SK-N-SH treated with all-trans-retinoic acid at 6 μM for 48 hours (cell line): ENCODE measurements around the gene XPO4.
"Not testable (repeated sequence)": the region's sequence is repeated elsewhere in the genome, so short reads cannot be mapped to it uniquely, and the experiment has no call there.

Experiments used
- ATAC-seq: fragments of 200-7000 bp; cut with Tn5 transposase; 3 replicates; pipeline ENCODE4 v1.9.1; 2020; ENCODE audit warnings: mild to moderate bottlenecking, moderate library complexity
- ARNTL ChIP-seq: fragments of 450-650 bp; formaldehyde crosslinking; IDR thresholded peaks from 2 replicates; pipeline ENCODE4 v1.5.0; 2020; ENCODE audit warnings: low read depth, mild to moderate bottlenecking, moderate library complexity, borderline replicate concordance
- BACH2 ChIP-seq: fragments of 250-450 bp; sonication (Bioruptor Pico); IDR thresholded peaks from 2 replicates; pipeline ENCODE4 v1.9.0; 2021; ENCODE audit warnings: mild to moderate bottlenecking, borderline replicate concordance
- CREB5 ChIP-seq: fragments of 250-450 bp; sonication (Bioruptor Pico); IDR thresholded peaks from 2 replicates; pipeline ENCODE4 v1.5.1; 2020; ENCODE audit warnings: low read depth, mild to moderate bottlenecking, moderate library complexity
- CSDC2 ChIP-seq: fragments of 250-450 bp; sonication (Bioruptor Pico); IDR thresholded peaks from 2 replicates; pipeline ENCODE4 v1.5.0; 2020; ENCODE audit warnings: mild to moderate bottlenecking, moderate library complexity
- CSRNP3 ChIP-seq: fragments of 250-450 bp; sonication (Bioruptor Pico); IDR thresholded peaks from 2 replicates; pipeline ENCODE4 v1.5.1; 2021; ENCODE audit warnings: mild to moderate bottlenecking, moderate library complexity
- GLIS3 ChIP-seq: fragments of 250-450 bp; sonication (Bioruptor Pico); IDR thresholded peaks from 2 replicates; pipeline ENCODE4 v1.5.0; 2020; ENCODE audit warnings: mild to moderate bottlenecking, moderate library complexity
- ISL1 ChIP-seq: fragments of 250-450 bp; sonication (Bioruptor Pico); IDR thresholded peaks from 2 replicates; pipeline ENCODE4 v2.1.2; 2022; ENCODE audit warnings: mild to moderate bottlenecking, moderate library complexity
- PPARA ChIP-seq: fragments of 250-450 bp; sonication (Bioruptor Pico); IDR thresholded peaks from 2 replicates; pipeline ENCODE4 v1.5.0; 2020; ENCODE audit warnings: mild to moderate bottlenecking, borderline replicate concordance
- RARB ChIP-seq: fragments of 250-450 bp; sonication (Bioruptor Pico); IDR thresholded peaks from 2 replicates; pipeline ENCODE4 v1.8.0; 2021; ENCODE audit warnings: mild to moderate bottlenecking, moderate library complexity
- SNAI2 ChIP-seq: fragments of 250-450 bp; sonication (Bioruptor Pico); IDR thresholded peaks from 2 replicates; pipeline ENCODE4 v1.5.0; 2020; ENCODE audit warnings: mild to moderate bottlenecking, moderate library complexity
- TOX ChIP-seq: fragments of 250-450 bp; sonication (Bioruptor Pico); IDR thresholded peaks from 2 replicates; pipeline ENCODE4 v1.8.0; 2021; ENCODE audit warnings: mild to moderate bottlenecking, moderate library complexity, borderline replicate concordance
- ZC3H10 ChIP-seq: fragments of 250-450 bp; sonication (Bioruptor Pico); IDR thresholded peaks from 2 replicates; pipeline ENCODE4 v1.5.1; 2021; ENCODE audit warnings: mild to moderate bottlenecking, moderate library complexity
- ZFP3 ChIP-seq: fragments of 250-450 bp; sonication (Bioruptor Pico); IDR thresholded peaks from 2 replicates; pipeline ENCODE4 v1.5.0; 2020; ENCODE audit warnings: mild to moderate bottlenecking, moderate library complexity
- ZFP30 ChIP-seq: fragments of 450-650 bp; formaldehyde crosslinking; IDR thresholded peaks from 2 replicates; pipeline ENCODE4 v1.5.0; 2022; ENCODE audit warnings: mild to moderate bottlenecking, moderate library complexity
- ZNF70 ChIP-seq: fragments of 450-650 bp; formaldehyde crosslinking; IDR thresholded peaks from 2 replicates; pipeline ENCODE4 v1.5.0; 2020; ENCODE audit warnings: mild to moderate bottlenecking, moderate library complexity
- ZNF8 ChIP-seq: fragments of 450-650 bp; formaldehyde crosslinking; IDR thresholded peaks from 2 replicates; pipeline ENCODE4 v1.5.0; 2020; ENCODE audit warnings: mild to moderate bottlenecking, moderate library complexity
- TF ChIP-seq, protein P1 (sequence below): fragments of 250-450 bp; sonication (Bioruptor Pico); IDR thresholded peaks from 2 replicates; pipeline ENCODE4 v1.8.0; 2021; ENCODE audit warnings: low read depth, mild to moderate bottlenecking, moderate library complexity, borderline replicate concordance
- TF ChIP-seq, protein P2 (sequence below): fragments of 250-450 bp; sonication (Bioruptor Pico); IDR thresholded peaks from 2 replicates; pipeline ENCODE4 v1.5.0; 2020; ENCODE audit warnings: mild to moderate bottlenecking, moderate library complexity
- TF ChIP-seq, protein P3 (sequence below): fragments of 250-450 bp; sonication (Bioruptor Pico); IDR thresholded peaks from 2 replicates; pipeline ENCODE4 v1.8.0; 2020; ENCODE audit warnings: mild to moderate bottlenecking, moderate library complexity, borderline replicate concordance

Gene XPO4

GRCh38 chr13:20927596-20928257 lies 25.2 kb upstream of the XPO4 start:
- ATAC-seq = no peak
- TF ChIP-seq CSRNP3 (CRISPR knock-in tag) (no peak), GLIS3 (CRISPR knock-in tag) (no peak), ISL1 (no peak), ZNF8 (CRISPR knock-in tag) (no peak), SNAI2 (CRISPR knock-in tag) (no peak), ARNTL (no peak), BACH2 (no peak), ZFP3 (no peak), CSDC2 (CRISPR knock-in tag) (no peak), ZFP30 (CRISPR knock-in tag) (no peak), ZNF70 (no peak), RARB (CRISPR knock-in tag) (no peak), ZC3H10 (CRISPR knock-in tag) (no peak), CREB5 (CRISPR knock-in tag) (no peak), TOX (CRISPR knock-in tag) (no peak), PPARA (CRISPR knock-in tag) (no peak)
- TF ChIP-seq, protein P1, sequence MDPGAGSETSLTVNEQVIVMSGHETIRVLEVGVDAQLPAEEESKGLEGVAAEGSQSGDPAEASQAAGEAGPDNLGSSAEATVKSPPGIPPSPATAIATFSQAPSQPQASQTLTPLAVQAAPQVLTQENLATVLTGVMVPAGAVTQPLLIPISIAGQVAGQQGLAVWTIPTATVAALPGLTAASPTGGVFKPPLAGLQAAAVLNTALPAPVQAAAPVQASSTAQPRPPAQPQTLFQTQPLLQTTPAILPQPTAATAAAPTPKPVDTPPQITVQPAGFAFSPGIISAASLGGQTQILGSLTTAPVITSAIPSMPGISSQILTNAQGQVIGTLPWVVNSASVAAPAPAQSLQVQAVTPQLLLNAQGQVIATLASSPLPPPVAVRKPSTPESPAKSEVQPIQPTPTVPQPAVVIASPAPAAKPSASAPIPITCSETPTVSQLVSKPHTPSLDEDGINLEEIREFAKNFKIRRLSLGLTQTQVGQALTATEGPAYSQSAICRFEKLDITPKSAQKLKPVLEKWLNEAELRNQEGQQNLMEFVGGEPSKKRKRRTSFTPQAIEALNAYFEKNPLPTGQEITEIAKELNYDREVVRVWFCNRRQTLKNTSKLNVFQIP (CRISPR knock-in tag) = no peak
- TF ChIP-seq, protein P2, sequence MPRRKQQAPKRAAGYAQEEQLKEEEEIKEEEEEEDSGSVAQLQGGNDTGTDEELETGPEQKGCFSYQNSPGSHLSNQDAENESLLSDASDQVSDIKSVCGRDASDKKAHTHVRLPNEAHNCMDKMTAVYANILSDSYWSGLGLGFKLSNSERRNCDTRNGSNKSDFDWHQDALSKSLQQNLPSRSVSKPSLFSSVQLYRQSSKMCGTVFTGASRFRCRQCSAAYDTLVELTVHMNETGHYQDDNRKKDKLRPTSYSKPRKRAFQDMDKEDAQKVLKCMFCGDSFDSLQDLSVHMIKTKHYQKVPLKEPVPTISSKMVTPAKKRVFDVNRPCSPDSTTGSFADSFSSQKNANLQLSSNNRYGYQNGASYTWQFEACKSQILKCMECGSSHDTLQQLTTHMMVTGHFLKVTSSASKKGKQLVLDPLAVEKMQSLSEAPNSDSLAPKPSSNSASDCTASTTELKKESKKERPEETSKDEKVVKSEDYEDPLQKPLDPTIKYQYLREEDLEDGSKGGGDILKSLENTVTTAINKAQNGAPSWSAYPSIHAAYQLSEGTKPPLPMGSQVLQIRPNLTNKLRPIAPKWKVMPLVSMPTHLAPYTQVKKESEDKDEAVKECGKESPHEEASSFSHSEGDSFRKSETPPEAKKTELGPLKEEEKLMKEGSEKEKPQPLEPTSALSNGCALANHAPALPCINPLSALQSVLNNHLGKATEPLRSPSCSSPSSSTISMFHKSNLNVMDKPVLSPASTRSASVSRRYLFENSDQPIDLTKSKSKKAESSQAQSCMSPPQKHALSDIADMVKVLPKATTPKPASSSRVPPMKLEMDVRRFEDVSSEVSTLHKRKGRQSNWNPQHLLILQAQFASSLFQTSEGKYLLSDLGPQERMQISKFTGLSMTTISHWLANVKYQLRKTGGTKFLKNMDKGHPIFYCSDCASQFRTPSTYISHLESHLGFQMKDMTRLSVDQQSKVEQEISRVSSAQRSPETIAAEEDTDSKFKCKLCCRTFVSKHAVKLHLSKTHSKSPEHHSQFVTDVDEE (CRISPR knock-in tag) = no peak
- TF ChIP-seq, protein P3, sequence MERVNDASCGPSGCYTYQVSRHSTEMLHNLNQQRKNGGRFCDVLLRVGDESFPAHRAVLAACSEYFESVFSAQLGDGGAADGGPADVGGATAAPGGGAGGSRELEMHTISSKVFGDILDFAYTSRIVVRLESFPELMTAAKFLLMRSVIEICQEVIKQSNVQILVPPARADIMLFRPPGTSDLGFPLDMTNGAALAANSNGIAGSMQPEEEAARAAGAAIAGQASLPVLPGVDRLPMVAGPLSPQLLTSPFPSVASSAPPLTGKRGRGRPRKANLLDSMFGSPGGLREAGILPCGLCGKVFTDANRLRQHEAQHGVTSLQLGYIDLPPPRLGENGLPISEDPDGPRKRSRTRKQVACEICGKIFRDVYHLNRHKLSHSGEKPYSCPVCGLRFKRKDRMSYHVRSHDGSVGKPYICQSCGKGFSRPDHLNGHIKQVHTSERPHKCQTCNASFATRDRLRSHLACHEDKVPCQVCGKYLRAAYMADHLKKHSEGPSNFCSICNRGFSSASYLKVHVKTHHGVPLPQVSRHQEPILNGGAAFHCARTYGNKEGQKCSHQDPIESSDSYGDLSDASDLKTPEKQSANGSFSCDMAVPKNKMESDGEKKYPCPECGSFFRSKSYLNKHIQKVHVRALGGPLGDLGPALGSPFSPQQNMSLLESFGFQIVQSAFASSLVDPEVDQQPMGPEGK (CRISPR knock-in tag) = no peak

- ATAC-seq = not testable (repeated sequence)
Observed at GRCh38 chr13:20925395-20925790, 22.8 kb upstream of the XPO4 start.

DNA sequence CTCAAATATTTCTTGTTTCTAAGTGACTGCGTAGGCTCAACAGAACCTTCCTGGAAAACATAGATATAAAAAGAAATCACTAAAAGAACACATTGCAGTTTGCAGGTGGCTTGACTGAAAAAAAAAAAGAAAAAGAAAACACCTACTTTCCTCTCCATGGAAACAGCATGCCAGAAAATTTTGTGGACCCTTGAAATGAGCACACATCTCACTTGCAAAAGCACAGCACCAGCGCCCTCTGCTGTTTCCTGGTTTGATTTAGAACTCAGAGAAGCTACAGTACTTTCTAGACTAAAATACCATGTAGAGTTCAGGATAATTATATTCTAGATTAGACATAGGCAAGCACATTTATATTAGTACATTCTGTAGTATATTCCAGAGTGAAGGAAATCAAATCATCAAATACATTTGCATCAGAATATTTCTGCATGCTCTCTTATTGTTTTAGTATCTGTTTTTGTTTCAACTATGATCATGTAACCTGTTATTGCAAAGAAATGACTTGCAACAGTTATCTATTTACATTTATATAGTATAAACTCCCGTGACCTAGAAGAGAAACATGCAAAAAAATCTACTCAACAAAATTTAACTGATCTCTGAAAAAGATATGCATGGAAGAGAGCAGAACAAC lies 22.3 kb upstream of the XPO4 start:
- TF ChIP-seq ZC3H10 (CRISPR knock-in tag) = no peak
- no peak for TF ChIP-seq CSRNP3 (CRISPR knock-in tag)
- peak; percentile 94 for ATAC-seq
